ENCODE data around the gene TNFAIP8. TPM values are rescaled to one million over a fixed set of nuclear protein-coding genes. Genes with fewer than 3 reads are reported as not detected.
"Not testable (repeated sequence)": the region's sequence is repeated elsewhere in the genome, so short reads cannot be mapped to it uniquely, and the experiment has no call there.

TNFAIP8 gene
- total RNA-seq, 1 experiment from 2014 or later = 24.1 TPM

- no peaks in the 10 kb centered on the region for H3K27me3 Mint-ChIP-seq (ENCODE audit: low read depth)
- H3K4me3 Mint-ChIP-seq = no peak overlapping the region
- ChIA-PET POLR2A (no interaction called here), CTCF (no interaction called here)
- DNase-seq (ENCODE audit: low spot score) (no peak), ATAC-seq (no peak)
- H3K36me3 Mint-ChIP-seq = peaks cover 5% of the 10 kb centered on the region; the same call in 1 of the 2 replicates
- H3K27ac Mint-ChIP-seq = no peak overlapping the region
- TF ChIP-seq ZNF532 (CRISPR knock-in tag; IDR thresholded peaks at IDR 0.05; ENCODE audit: borderline replicate concordance) (no peak), CTCF (IDR thresholded peaks at IDR 0.05) (no peak), GTF2I (CRISPR knock-in tag; conservative IDR thresholded peaks at IDR 0.05) (no peak), ZNF232 (CRISPR knock-in tag; IDR thresholded peaks at IDR 0.05) (no peak)
- H3K4me1 Mint-ChIP-seq = peaks cover 12% of the 10 kb centered on the region
- peaks cover 20% of the 10 kb centered on the region for H3K9me3 Mint-ChIP-seq
These were observed 71.2 kb downstream of the TNFAIP8 start for GRCh38 chr5:119427060-119427459.

GRCh38 chr5:119427596-119427995 is 71.8 kb downstream of the TNFAIP8 start:
- Mint-ChIP-seq H3K4me1 (peaks cover 12% of the 10 kb centered on the region), H3K9me3 (peaks cover 26% of the 10 kb centered on the region), H3K36me3 (peaks cover 11% of the 10 kb centered on the region)
- POLR2A ChIA-PET; H3K4me3 Mint-ChIP-seq; CTCF ChIA-PET; DNase-seq (ENCODE audit: low spot score); ATAC-seq; H3K27ac Mint-ChIP-seq; H3K27me3 Mint-ChIP-seq (ENCODE audit: low read depth): not testable (repeated sequence)

GRCh38 chr5:119428166-119428565 is 72.3 kb downstream of the TNFAIP8 start:
- H3K4me3 Mint-ChIP-seq; ATAC-seq; POLR2A ChIA-PET; DNase-seq (ENCODE audit: low spot score); H3K27me3 Mint-ChIP-seq (ENCODE audit: low read depth); CTCF ChIA-PET; H3K27ac Mint-ChIP-seq: not testable (repeated sequence)
- H3K36me3 Mint-ChIP-seq = peaks cover 15% of the 10 kb centered on the region
- H3K9me3 Mint-ChIP-seq = peaks cover 30% of the 10 kb centered on the region
- peaks cover 12% of the 10 kb centered on the region for H3K4me1 Mint-ChIP-seq

GRCh38 chr5:119428574-119428973 is 72.8 kb downstream of the TNFAIP8 start:
- H3K4me3 Mint-ChIP-seq; CTCF ChIA-PET; ATAC-seq; H3K27me3 Mint-ChIP-seq (ENCODE audit: low read depth); POLR2A ChIA-PET; DNase-seq (ENCODE audit: low spot score); H3K27ac Mint-ChIP-seq: not testable (repeated sequence)
- H3K9me3 Mint-ChIP-seq = peaks cover 33% of the 10 kb centered on the region
- H3K36me3 Mint-ChIP-seq = peaks cover 18% of the 10 kb centered on the region
- H3K4me1 Mint-ChIP-seq = peaks cover 12% of the 10 kb centered on the region

- H3K27ac Mint-ChIP-seq; CTCF ChIA-PET; H3K4me3 Mint-ChIP-seq; DNase-seq (ENCODE audit: low spot score); ATAC-seq; POLR2A ChIA-PET: not testable (repeated sequence)
- Mint-ChIP-seq H3K27me3 (ENCODE audit: low read depth) (peaks cover 10% of the 10 kb centered on the region), H3K36me3 (peaks cover 43% of the 10 kb centered on the region), H3K4me1 (peaks cover 16% of the 10 kb centered on the region), H3K9me3 (peaks cover 63% of the 10 kb centered on the region)
- peak; percentile 41 for TF ChIP-seq NFYB (CRISPR knock-in tag; conservative IDR thresholded peaks at IDR 0.05; ENCODE audit: low read depth)
These were observed 76.9 kb downstream of the TNFAIP8 start for GRCh38 chr5:119432674-119433237.

Measured in WTC11 (cell line).